Measurements from ENCODE around the gene PDCD1.

GRCh38 chr2:241851325-241852115 lies 7.2 kb downstream of the PDCD1 start:
- TF ChIP-seq EZH2 (IDR thresholded peaks at IDR 0.05; ENCODE audit: borderline replicate concordance): no peak
- TF ChIP-seq, protein P1, sequence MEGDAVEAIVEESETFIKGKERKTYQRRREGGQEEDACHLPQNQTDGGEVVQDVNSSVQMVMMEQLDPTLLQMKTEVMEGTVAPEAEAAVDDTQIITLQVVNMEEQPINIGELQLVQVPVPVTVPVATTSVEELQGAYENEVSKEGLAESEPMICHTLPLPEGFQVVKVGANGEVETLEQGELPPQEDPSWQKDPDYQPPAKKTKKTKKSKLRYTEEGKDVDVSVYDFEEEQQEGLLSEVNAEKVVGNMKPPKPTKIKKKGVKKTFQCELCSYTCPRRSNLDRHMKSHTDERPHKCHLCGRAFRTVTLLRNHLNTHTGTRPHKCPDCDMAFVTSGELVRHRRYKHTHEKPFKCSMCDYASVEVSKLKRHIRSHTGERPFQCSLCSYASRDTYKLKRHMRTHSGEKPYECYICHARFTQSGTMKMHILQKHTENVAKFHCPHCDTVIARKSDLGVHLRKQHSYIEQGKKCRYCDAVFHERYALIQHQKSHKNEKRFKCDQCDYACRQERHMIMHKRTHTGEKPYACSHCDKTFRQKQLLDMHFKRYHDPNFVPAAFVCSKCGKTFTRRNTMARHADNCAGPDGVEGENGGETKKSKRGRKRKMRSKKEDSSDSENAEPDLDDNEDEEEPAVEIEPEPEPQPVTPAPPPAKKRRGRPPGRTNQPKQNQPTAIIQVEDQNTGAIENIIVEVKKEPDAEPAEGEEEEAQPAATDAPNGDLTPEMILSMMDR (IDR thresholded peaks at IDR 0.05; ENCODE audit: poor library complexity): no peak
